ENCODE measurements around the gene RPIA.

- no peak for TF ChIP-seq CTCF (IDR thresholded peaks at IDR 0.05)
- TF ChIP-seq EZH2phosphoT487 (IDR thresholded peaks at IDR 0.05) = no peak
These were observed 65.6 kb downstream of the RPIA start for GRCh38 chr2:88757025-88757424.
